ENCODE data around the gene C1orf174. TPM values are rescaled to one million over a fixed set of nuclear protein-coding genes. Genes with fewer than 3 reads are reported as not detected.

The C1orf174 gene
- 31.6 TPM for polyA plus RNA-seq (2012; ENCODE audit: missing spikeins)

DNA sequence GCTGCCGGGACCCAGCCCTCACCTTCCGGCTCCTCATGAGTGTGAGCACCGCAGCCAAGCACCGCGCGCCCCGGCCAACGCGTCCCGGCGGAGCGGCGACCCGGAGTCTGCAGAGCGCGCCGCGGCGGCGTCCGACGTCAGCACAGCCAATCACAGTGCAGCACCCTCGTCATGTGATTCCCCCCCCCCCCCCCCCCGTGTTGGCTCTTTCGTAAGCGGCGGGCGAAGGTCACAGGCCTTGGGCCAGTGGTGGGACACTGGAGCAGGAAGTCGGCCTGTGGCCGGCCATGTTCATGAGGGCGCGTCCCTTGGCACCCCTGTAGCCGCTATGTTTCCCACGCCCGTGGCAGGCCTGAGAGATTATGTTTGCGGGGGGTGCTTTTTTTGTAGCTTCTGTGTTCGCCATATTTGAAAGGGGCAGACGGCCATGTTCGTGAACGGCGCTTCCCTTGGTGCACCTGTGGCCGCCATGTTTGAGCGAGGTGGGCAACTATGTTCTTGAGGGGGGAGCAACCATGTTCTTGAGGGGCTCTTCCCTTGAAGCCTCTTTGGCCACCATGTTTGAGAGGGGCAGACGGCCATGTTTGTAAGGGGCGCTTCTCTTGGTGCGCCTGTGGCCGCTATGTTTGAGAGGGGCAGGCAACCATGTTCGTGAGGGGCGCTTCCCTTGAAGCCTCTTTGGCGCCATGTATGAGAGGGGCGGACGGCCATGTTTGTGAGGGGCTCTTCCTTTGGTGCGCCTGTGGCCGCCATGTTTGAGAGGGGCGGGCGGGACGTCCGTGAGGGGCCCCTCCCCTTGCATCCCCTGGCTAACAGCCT is at the start of gene C1orf174:
Gene C1orf174, minus strand, starts transcription at position 123 of the 819 bp plus-strand sequence. Its CDS starts 86 bp downstream, at position 37.
- no peak for FAIRE-seq

DNA sequence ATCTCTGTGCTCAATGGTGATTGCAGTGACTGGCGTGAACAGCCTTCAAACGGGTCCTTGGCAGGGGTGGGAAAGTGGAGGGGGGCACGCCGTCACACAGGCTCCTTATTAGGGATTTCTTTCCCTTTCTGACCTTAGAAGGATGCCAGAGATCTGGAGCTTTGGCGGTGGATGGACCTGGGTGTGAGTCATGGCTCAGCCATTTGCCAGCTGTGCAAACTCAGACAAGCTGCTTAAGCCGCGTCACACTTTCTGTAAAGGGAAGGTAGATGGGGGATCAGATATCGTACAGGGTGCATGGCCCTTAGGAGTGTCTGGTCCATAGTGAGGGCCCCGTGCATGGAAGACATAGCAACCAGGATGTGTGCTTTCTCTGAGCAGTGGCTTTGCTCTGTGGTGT is 48.3 kb upstream of the C1orf174 start:
- DNase-seq (ENCODE audit: insufficient read length) = no peak
- TF ChIP-seq TAF1 (IDR thresholded peaks at IDR 0.05; ENCODE audit: borderline replicate concordance, low read depth, low read length) (no peak), POLR2AphosphoS5 (IDR thresholded peaks at IDR 0.05; ENCODE audit: low read depth, low read length) (no peak)
- FAIRE-seq = no peak

More for the DNA sequence above, at the start of gene C1orf174:
- peak; percentile 91 for DNase-seq (ENCODE audit: insufficient read length)
- TF ChIP-seq POLR2A (IDR thresholded peaks at IDR 0.05; ENCODE audit: low read depth, low read length) (peak; percentile 63), TAF1 (IDR thresholded peaks at IDR 0.05; ENCODE audit: borderline replicate concordance, low read depth, low read length) (peak; percentile 44; the same call in 1 of the 2 replicates), POLR2AphosphoS5 (IDR thresholded peaks at IDR 0.05; ENCODE audit: low read depth, low read length) (no peak)

DNA sequence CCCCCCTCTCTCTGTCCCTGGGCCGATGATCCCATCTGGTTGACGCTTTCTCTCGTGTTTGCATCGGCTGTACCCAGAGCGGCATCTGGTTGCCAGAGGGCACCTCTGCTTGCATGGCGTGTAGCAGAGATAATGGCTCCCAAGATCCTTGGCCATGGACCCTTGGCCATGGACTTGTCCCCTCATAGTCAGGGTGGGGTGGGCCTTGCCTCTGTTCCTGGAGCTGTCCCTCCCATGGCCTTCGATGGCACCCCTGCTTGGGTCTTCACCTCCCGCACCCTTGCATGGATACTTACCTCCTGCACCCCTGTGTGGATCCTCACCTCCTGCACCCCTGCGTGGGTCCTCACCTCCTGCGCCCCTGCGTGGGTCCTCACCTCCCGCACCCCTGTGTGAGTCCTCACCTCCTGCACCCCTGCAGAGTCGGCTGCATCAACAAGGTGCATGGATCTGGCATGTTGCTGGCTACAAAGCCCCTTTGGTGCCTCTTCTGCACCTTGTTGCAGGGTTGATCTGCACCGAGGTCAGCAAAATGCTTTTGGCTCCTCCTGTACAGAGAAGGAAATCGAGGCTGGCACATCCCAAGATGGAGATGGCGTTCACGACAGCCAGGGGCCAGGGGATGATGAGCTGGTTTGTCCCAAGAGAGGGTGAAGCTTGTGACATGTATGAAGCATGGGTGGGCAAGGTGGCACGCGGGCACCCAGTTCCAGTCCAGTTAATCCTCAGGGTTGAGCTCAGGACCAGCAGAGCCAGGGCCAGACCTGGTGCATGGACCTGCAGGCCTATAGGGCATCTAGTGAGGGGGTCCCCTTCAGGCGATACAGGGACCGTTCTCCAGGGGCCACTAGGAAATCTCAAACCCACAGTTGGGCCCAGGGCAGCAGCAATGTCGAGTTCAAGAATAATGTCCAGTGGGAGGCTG is 46.1 kb upstream of the C1orf174 start:
- DNase-seq (ENCODE audit: insufficient read length) = no peak
- TF ChIP-seq POLR2A (IDR thresholded peaks at IDR 0.05; ENCODE audit: low read depth, low read length) = no peak
- TF ChIP-seq POLR2AphosphoS5 (IDR thresholded peaks at IDR 0.05; ENCODE audit: low read depth, low read length) = no peak
- FAIRE-seq = no peak

DNA sequence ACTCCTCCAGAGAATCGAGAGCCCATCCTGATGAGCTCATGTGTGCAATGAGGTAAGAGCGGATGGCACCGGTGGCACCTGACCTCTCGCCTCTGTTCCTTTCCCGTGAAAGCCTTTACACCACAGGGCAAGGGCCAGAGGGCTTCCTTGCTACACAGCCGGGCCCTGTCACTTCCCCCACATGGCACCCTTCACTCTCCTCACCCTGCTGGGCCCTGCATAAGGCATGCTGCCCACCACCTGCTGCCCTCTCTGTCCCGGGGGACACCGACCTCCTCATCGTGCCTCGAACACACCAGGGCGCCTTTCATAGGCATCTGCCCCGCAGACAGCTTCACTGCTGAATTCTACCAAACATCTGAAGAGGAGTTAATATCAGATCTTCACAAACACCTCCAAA is 45.1 kb upstream of the C1orf174 start:
- TF ChIP-seq POLR2A (IDR thresholded peaks at IDR 0.05; ENCODE audit: low read depth, low read length) = no peak
- TF ChIP-seq POLR2AphosphoS5 (IDR thresholded peaks at IDR 0.05; ENCODE audit: low read depth, low read length) = no peak
- no peak for TF ChIP-seq TAF1 (IDR thresholded peaks at IDR 0.05; ENCODE audit: borderline replicate concordance, low read depth, low read length)
- DNase-seq (ENCODE audit: insufficient read length) (no peak), FAIRE-seq (no peak)

DNA sequence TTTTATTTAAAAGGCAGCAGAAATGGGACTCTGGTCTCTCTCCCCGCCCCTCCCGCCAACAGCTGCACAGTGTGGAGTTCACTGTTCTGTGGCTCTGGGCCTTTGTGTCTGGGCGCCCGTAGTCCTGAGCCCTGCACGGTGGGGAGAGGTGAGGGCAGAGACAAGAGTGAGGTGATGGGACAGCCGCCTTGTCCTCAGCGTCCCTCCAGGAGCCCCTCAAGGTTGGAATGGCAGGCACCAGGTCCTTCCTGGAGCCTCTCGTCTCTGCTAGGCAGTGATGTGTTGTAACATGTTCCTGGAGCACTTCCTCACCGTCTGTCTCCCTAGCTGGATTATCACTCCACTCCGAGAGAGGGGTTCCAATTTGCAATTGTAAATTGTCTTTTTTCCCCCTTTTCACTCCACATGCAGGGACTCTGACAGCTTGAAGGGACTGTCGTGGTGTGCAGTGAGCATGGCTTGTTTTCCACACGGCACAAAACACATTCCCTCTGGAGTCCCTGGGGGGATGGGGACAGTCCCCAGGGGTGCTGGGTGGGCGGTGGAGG is 44.6 kb upstream of the C1orf174 start:
- TF ChIP-seq POLR2A (IDR thresholded peaks at IDR 0.05; ENCODE audit: low read depth, low read length) (no peak), TAF1 (IDR thresholded peaks at IDR 0.05; ENCODE audit: borderline replicate concordance, low read depth, low read length) (no peak), POLR2AphosphoS5 (IDR thresholded peaks at IDR 0.05; ENCODE audit: low read depth, low read length) (no peak)
- no peak for DNase-seq (ENCODE audit: insufficient read length)
- no peak for FAIRE-seq

DNA sequence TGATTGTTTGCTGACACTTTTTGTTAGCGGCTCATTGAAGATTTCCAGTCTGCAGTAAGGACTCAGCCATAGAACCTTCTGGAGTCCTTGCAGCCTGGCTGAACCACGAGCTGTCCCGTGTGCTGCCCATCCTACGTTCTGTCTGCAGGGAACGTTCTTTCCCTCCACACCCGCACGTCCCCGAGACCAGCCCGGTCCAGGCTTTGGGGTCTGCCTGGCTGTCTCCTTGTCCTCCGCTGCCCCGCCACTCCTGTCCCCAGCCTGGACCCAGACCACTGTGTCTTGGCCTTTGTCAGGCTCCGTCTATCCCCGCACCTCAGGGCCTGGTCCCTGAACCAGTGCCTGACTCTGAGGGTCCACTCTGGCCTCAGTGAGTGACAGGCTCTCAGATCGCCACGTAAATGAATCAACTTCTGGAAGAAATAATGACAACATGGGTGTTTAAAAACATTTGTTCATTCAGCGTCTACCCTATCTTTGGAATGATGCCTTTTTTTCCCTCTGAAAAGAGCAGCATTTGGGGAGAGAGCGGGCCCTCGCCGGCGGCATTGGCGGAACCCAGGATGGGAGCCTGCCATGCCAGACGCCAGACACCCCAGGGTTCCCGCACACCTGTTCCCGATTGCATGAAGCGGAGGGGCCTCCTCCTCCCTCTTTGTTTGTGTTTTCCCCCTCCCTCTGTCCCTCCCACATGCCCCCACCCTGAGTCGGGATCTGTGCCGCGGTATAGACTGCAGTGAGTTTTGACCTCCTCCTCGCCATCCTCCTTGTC is 43.9 kb upstream of the C1orf174 start:
- TF ChIP-seq POLR2AphosphoS5 (IDR thresholded peaks at IDR 0.05; ENCODE audit: low read depth, low read length) (no peak), TAF1 (IDR thresholded peaks at IDR 0.05; ENCODE audit: borderline replicate concordance, low read depth, low read length) (no peak), POLR2A (IDR thresholded peaks at IDR 0.05; ENCODE audit: low read depth, low read length) (no peak)
- FAIRE-seq (no peak), DNase-seq (ENCODE audit: insufficient read length) (no peak)

DNA sequence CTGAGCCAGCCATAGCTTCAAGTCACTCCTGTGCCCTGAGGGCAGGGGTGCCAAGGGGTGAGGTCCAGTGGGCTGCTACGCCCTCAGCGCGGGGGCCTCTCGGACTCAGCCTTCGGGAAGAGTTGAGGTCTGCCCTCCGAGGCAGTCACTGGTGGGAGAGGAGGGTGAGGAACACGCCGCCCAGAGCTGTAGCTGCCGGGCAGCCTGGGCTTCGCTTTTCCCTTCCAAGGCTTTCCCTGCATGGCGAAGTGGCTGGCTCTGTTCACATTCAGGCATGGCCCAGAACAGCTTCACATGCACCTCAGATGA is 43.0 kb upstream of the C1orf174 start:
- no peak for DNase-seq (ENCODE audit: insufficient read length)
- FAIRE-seq = no peak
- TF ChIP-seq TAF1 (IDR thresholded peaks at IDR 0.05; ENCODE audit: borderline replicate concordance, low read depth, low read length) (no peak), POLR2AphosphoS5 (IDR thresholded peaks at IDR 0.05; ENCODE audit: low read depth, low read length) (no peak), POLR2A (IDR thresholded peaks at IDR 0.05; ENCODE audit: low read depth, low read length) (no peak)

DNA sequence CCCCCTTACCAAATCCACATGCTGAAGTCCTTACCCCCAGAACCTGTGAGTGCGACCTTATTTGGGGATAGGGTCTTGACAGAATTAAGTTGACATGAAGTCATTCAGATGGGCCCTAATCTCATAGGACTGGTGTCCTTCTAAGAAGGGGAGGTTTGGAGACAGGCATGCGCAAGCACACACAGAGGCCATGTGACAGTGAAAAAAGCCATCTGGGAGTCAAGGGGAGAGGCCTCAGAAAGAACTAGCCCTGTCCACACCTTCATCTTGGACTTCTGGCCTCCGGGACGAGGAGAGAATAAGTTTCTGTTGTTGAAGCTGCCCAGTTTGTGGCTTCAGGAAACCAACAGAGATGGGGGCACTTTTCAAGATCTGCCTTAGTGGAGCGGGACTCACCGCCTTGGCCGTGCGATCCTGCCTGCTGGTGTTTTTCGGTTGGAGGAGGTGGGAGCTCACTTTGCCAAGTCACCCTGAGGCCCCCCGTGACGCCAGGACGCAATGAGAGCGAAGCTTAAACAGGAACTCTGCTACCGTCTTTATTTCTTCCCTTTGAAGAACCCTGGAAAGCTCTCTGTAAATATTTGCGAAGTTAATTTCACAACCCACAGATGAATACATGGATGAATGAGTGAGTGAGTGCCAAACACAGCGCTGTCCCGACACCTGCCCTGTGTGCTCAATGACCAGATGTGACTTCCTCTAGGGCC is 42.5 kb upstream of the C1orf174 start:
- no peak for DNase-seq (ENCODE audit: insufficient read length)
- no peak for FAIRE-seq
- TF ChIP-seq POLR2AphosphoS5 (IDR thresholded peaks at IDR 0.05; ENCODE audit: low read depth, low read length) (no peak), TAF1 (IDR thresholded peaks at IDR 0.05; ENCODE audit: borderline replicate concordance, low read depth, low read length) (no peak), POLR2A (IDR thresholded peaks at IDR 0.05; ENCODE audit: low read depth, low read length) (no peak)

DNA sequence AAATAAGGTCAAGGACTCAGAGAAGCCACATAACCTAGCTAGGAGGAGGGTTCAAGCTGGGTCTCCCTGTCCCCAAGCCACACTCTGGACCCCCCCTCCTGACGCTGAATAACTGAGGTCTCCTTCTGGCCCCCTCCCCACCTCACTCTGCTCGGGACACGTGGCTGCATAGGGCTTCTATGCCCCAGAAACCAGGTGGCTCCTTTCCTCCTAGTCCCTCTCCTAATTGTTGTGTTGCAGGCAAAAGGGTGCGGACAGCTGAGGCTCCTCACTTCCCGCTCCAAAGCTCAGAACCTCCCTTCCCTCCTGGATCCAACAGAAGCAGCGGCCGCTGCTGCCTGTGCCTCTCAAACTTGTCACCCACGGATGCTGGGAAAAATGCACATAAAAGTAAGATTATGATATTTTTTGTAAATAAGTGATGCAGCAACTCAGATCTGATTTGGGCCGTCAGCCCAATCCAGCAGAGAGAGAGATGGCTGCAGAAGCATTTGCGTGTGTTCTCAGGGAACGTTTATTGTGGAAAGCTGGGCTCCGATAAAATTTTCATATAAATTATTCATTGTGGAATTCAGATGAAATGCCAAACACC is 40.8 kb upstream of the C1orf174 start:
- FAIRE-seq (no peak), DNase-seq (ENCODE audit: insufficient read length) (no peak)
- TF ChIP-seq POLR2AphosphoS5 (IDR thresholded peaks at IDR 0.05; ENCODE audit: low read depth, low read length) (no peak), TAF1 (IDR thresholded peaks at IDR 0.05; ENCODE audit: borderline replicate concordance, low read depth, low read length) (no peak), POLR2A (IDR thresholded peaks at IDR 0.05; ENCODE audit: low read depth, low read length) (no peak)

DNA sequence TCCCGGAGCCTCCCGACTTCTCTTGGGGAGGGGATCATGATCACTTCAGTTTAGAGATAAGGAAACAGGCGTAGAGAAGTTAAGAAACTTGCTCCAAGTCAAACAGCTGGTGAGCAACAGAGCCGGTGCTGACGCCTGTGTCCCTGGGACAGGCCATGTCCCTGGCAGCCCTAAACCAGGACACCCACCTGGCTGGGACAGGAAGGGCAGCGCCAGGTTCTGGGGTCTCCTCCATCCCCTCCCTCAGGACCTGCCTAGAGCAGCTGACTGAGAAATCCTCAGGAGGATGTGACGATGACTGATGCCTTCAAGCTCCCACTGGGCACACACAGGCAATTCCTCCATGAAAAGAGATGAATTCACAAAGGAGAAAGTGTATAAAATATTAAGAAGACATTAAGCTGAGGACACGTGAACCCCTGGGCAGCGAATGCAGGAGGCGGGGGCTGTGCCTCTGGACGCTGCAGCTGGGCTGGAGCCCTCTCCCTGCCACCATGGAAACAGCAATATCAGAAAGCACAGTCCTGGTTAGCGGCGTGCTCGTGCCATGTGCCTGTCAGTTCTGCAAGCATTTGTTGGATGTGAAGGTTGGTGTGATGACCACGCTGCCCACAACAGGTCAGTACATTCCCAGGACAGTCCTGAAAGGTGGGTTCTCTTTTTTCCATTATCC is 40.1 kb upstream of the C1orf174 start:
- no peak for FAIRE-seq

More for the DNA sequence above, 40.1 kb upstream of the C1orf174 start:
- no peak for TF ChIP-seq POLR2AphosphoS5 (IDR thresholded peaks at IDR 0.05; ENCODE audit: low read depth, low read length)
- no peak for TF ChIP-seq POLR2A (IDR thresholded peaks at IDR 0.05; ENCODE audit: low read depth, low read length)
- TF ChIP-seq TAF1 (IDR thresholded peaks at IDR 0.05; ENCODE audit: borderline replicate concordance, low read depth, low read length) = no peak
- no peak for DNase-seq (ENCODE audit: insufficient read length)
